ENCODE data around the gene TRAF6. TPM values are rescaled to one million over a fixed set of nuclear protein-coding genes. Genes with fewer than 3 reads are reported as not detected.
"Not testable (repeated sequence)": the region's sequence is repeated elsewhere in the genome, so short reads cannot be mapped to it uniquely, and the experiment has no call there.

Gene TRAF6
- total RNA-seq, 2 donors from 2014 or later: 10.0 to 11.4 TPM

DNA sequence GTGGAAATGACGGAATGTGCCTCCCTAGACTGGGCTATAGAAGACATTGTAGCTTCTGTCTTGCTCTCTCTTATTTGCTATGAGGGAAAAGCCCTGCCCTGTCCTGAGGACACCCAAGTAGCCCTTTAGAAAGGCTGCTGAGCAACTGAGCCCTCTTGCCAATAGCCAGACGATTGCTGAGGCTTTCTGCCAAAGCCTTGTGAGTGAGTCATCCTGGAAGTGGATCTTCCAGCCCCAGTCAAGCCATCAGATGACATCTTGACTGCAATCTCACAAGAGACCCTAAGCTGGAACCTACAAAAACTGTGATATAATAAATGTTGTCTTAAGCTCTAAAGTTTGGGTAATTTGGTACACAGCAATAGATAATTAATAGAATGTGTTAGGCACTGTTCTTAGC is 3.9 kb upstream of the TRAF6 start:
- Histone ChIP-seq H3K9ac (ENCODE audit: extremely low read depth, low read length, poor library complexity, severe bottlenecking) (no peak overlapping the region), H3K9me3 (ENCODE audit: control insufficient read depth, low read length) (peaks cover 6% of the 10 kb centered on the region), H3K27ac (ENCODE audit: low read depth, low read length) (no peak overlapping the region), H3K4me1 (ENCODE audit: control insufficient read depth, insufficient read depth, low read length) (no peaks in the 10 kb centered on the region), H3K4me3 (ENCODE audit: low read length) (no peak overlapping the region), H3K27me3 (ENCODE audit: control insufficient read depth, insufficient read depth, low read length, poor library complexity, severe bottlenecking) (peaks cover 32% of the 10 kb centered on the region), H3K36me3 (ENCODE audit: control insufficient read depth, insufficient read depth, low read length) (no peaks in the 10 kb centered on the region)
- H3K27me3 Mint-ChIP-seq (ENCODE audit: insufficient read depth): peaks cover 32% of the 10 kb centered on the region
- peaks cover 5% of the 10 kb centered on the region for H3K4me1 Mint-ChIP-seq
- no peaks in the 10 kb centered on the region for H3K9me3 Mint-ChIP-seq
- H3K27ac Mint-ChIP-seq: no peak overlapping the region
- TF ChIP-seq, protein P1, sequence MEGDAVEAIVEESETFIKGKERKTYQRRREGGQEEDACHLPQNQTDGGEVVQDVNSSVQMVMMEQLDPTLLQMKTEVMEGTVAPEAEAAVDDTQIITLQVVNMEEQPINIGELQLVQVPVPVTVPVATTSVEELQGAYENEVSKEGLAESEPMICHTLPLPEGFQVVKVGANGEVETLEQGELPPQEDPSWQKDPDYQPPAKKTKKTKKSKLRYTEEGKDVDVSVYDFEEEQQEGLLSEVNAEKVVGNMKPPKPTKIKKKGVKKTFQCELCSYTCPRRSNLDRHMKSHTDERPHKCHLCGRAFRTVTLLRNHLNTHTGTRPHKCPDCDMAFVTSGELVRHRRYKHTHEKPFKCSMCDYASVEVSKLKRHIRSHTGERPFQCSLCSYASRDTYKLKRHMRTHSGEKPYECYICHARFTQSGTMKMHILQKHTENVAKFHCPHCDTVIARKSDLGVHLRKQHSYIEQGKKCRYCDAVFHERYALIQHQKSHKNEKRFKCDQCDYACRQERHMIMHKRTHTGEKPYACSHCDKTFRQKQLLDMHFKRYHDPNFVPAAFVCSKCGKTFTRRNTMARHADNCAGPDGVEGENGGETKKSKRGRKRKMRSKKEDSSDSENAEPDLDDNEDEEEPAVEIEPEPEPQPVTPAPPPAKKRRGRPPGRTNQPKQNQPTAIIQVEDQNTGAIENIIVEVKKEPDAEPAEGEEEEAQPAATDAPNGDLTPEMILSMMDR (conservative IDR thresholded peaks at IDR 0.05): no peak
- WGBS, 2 experiments (ENCODE audit: insufficient coverage in 1 of 2, insufficient read length in 1 of 2): 70 to 79% methylated on average over 2 of the region's 2 CpGs
- DNase-seq: no peak
- H3K4me3 Mint-ChIP-seq: no peak overlapping the region
- no peaks in the 10 kb centered on the region for H3K36me3 Mint-ChIP-seq (ENCODE audit: low read depth)

DNA sequence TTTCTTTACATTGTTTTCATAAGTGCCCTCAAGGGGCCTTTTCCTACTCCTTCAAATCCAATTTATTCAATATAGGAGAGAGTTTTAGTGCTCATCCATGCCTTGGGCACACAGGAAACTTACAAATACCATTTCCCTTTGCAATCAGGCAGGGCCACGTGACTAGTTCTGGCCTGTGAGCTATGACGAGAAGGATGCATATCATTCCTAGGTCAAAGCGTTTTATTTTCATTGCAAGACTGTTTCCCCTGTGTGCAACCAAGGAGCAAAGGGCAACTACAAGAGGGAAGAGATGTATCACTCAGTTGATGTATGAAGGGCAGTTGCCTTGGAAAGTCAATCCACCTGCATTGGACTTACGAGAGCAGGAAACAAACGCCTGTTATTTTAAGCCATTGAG is 1.9 kb upstream of the TRAF6 start:
- Mint-ChIP-seq H3K4me3 (no peak overlapping the region), H3K4me1 (peaks cover 14% of the 10 kb centered on the region)
- H3K9ac ChIP-seq (ENCODE audit: extremely low read depth, low read length, poor library complexity, severe bottlenecking): no peak overlapping the region

DNA sequence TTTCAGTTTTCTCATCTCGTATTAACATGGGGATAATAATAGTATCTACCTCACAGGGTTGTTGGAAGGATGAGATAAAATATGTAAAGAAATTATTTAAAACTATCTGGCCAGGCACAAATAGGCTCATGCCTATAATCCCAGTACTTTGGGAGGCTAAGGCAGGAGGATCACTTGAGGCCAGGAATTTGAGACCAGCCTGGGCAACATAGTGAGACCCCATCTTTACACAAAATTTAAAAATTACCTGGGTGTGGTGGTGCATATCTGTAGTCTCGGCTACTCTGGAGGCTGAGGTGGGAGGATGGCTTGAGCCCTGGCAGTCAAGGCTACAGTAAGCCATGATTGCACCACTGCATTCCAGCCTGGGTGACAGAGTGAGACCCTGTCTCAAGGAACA is 990 bp upstream of the TRAF6 start:
- not testable (repeated sequence) for H3K27ac ChIP-seq (ENCODE audit: low read depth, low read length); H3K36me3 ChIP-seq (ENCODE audit: control insufficient read depth, insufficient read depth, low read length); H3K9me3 ChIP-seq (ENCODE audit: control insufficient read depth, low read length); H3K27ac Mint-ChIP-seq; DNase-seq; H3K9me3 Mint-ChIP-seq; H3K4me1 ChIP-seq (ENCODE audit: control insufficient read depth, insufficient read depth, low read length); H3K9ac ChIP-seq (ENCODE audit: extremely low read depth, low read length, poor library complexity, severe bottlenecking); H3K4me3 ChIP-seq (ENCODE audit: low read length); H3K36me3 Mint-ChIP-seq (ENCODE audit: low read depth)
- 83 to 91% methylated on average over 1 of the region's 2 CpGs for WGBS, 2 experiments (ENCODE audit: insufficient coverage in 1 of 2, insufficient read length in 1 of 2)
- peaks cover 30% of the 10 kb centered on the region for H3K27me3 Mint-ChIP-seq (ENCODE audit: insufficient read depth)
- H3K4me3 Mint-ChIP-seq: peak overlapping the region; percentile 94
- H3K4me1 Mint-ChIP-seq: peaks cover 14% of the 10 kb centered on the region
- peaks cover 32% of the 10 kb centered on the region for H3K27me3 ChIP-seq (ENCODE audit: control insufficient read depth, insufficient read depth, low read length, poor library complexity, severe bottlenecking)

More for the DNA sequence above, 1.9 kb upstream of the TRAF6 start:
- H3K36me3 ChIP-seq (ENCODE audit: control insufficient read depth, insufficient read depth, low read length): no peaks in the 10 kb centered on the region
- Mint-ChIP-seq H3K9me3 (no peaks in the 10 kb centered on the region), H3K27ac (no peak overlapping the region), H3K27me3 (ENCODE audit: insufficient read depth) (peaks cover 30% of the 10 kb centered on the region), H3K36me3 (ENCODE audit: low read depth) (no peaks in the 10 kb centered on the region)
- H3K4me1 ChIP-seq (ENCODE audit: control insufficient read depth, insufficient read depth, low read length): no peaks in the 10 kb centered on the region
- no peak overlapping the region for H3K4me3 ChIP-seq (ENCODE audit: low read length)
- 83 to 96% methylated on average over 4 to 5 of the region's 5 CpGs for WGBS, 2 experiments (ENCODE audit: insufficient coverage in 1 of 2, insufficient read length in 1 of 2)
- no peak overlapping the region for H3K27ac ChIP-seq (ENCODE audit: low read depth, low read length)
- DNase-seq: no peak
- TF ChIP-seq, protein P1 (conservative IDR thresholded peaks at IDR 0.05): no peak
- peaks cover 32% of the 10 kb centered on the region for H3K27me3 ChIP-seq (ENCODE audit: control insufficient read depth, insufficient read depth, low read length, poor library complexity, severe bottlenecking)
- peaks cover 6% of the 10 kb centered on the region for H3K9me3 ChIP-seq (ENCODE audit: control insufficient read depth, low read length)

DNA sequence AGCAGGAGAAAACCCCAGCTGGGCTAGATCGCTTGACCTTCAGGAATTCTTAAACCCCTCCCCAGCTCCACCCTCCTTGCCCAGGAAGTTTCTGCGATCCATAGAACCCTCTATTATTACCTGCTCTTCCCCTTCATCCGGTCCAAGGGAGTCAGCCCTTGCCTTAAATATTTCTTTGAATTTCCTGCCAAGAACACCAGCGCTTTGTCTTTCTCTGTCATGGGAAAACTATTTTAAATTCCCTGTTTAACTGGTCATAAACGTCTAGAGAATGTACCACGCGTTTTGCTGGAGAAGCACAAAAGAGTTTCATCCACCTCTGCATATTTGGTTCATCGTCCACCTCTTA is 496 bp upstream of the TRAF6 start:
- Mint-ChIP-seq H3K9me3 (no peaks in the 10 kb centered on the region), H3K36me3 (ENCODE audit: low read depth) (no peaks in the 10 kb centered on the region), H3K4me3 (peak overlapping the region; percentile 94), H3K27me3 (ENCODE audit: insufficient read depth) (peaks cover 30% of the 10 kb centered on the region), H3K4me1 (peaks cover 14% of the 10 kb centered on the region), H3K27ac (no peak overlapping the region)
- peak overlapping the region; percentile 75 for H3K9ac ChIP-seq (ENCODE audit: extremely low read depth, low read length, poor library complexity, severe bottlenecking)
- no peaks in the 10 kb centered on the region for H3K36me3 ChIP-seq (ENCODE audit: control insufficient read depth, insufficient read depth, low read length)
- H3K27me3 ChIP-seq (ENCODE audit: control insufficient read depth, insufficient read depth, low read length, poor library complexity, severe bottlenecking): peaks cover 28% of the 10 kb centered on the region
- TF ChIP-seq, protein P1 (conservative IDR thresholded peaks at IDR 0.05): no peak
- 41 to 45% methylated on average over 6 to 8 of the region's 8 CpGs for WGBS, 2 experiments (ENCODE audit: insufficient coverage in 1 of 2, insufficient read length in 1 of 2)
- H3K9me3 ChIP-seq (ENCODE audit: control insufficient read depth, low read length): peaks cover 6% of the 10 kb centered on the region
- H3K4me1 ChIP-seq (ENCODE audit: control insufficient read depth, insufficient read depth, low read length): no peaks in the 10 kb centered on the region
- no peak overlapping the region for H3K27ac ChIP-seq (ENCODE audit: low read depth, low read length)
- peak overlapping the region; percentile 94 for H3K4me3 ChIP-seq (ENCODE audit: low read length)
- no peak for DNase-seq
